IPS DF 6.9 (cell line): ENCODE measurements around the gene NCOA1.

Source experiments
- DNase-seq: peaks from one replicate; pipeline ENCODE4 v3.0.0-alpha.2; 2013; ENCODE audit warnings: low read depth, low spot score
- H3K27ac ChIP-seq: one replicate; pipeline ENCODE4 v1.5.1; 2013; ENCODE audit warnings: low read length, control low read depth
- H3K27me3 ChIP-seq: 2 replicates; pipeline ENCODE4 v1.6.1; 2013; ENCODE audit warnings: mild to moderate bottlenecking, low read length; ENCODE audit not compliant: control insufficient read depth, insufficient read depth
- H3K36me3 ChIP-seq: 2 replicates; pipeline ENCODE4 v1.6.1; 2013; ENCODE audit warnings: low read length; ENCODE audit not compliant: control insufficient read depth, insufficient read depth
- H3K4me1 ChIP-seq: 2 replicates; pipeline ENCODE4 v1.6.1; 2013; ENCODE audit warnings: low read length; ENCODE audit not compliant: control insufficient read depth, insufficient read depth
- H3K4me3 ChIP-seq: 2 replicates; pipeline ENCODE4 v1.5.1; 2013; ENCODE audit warnings: mild to moderate bottlenecking, low read length
- H3K9me3 ChIP-seq: 2 replicates; pipeline ENCODE4 v1.6.1; 2013; ENCODE audit warnings: low read length, inconsistent platforms; ENCODE audit not compliant: control insufficient read depth, insufficient read depth
- WGBS: extraction: QIAGEN DNeasy Blood & Tissue Kit; methylation state at CpG from one replicate; pipeline ENCODE4 v1.1.7; 2013; ENCODE audit warnings: mixed read lengths, missing lambda C conversion rate; ENCODE audit not compliant: insufficient read length, insufficient coverage; 5-methylcytosine and 5-hydroxymethylcytosine counted together

Gene NCOA1

GRCh38 chr2:24620936-24621335 lies 129.9 kb downstream of the NCOA1 start:
- H3K36me3 ChIP-seq = no peaks in the 10 kb centered on the region
- no peak overlapping the region for H3K4me3 ChIP-seq
- no peak for DNase-seq
- no peaks in the 10 kb centered on the region for H3K9me3 ChIP-seq
- H3K4me1 ChIP-seq = no peaks in the 10 kb centered on the region
- no peak overlapping the region for H3K27ac ChIP-seq
- WGBS = no CpG with 5 or more reads among the region's 2 CpGs
- no peaks in the 10 kb centered on the region for H3K27me3 ChIP-seq

DNA sequence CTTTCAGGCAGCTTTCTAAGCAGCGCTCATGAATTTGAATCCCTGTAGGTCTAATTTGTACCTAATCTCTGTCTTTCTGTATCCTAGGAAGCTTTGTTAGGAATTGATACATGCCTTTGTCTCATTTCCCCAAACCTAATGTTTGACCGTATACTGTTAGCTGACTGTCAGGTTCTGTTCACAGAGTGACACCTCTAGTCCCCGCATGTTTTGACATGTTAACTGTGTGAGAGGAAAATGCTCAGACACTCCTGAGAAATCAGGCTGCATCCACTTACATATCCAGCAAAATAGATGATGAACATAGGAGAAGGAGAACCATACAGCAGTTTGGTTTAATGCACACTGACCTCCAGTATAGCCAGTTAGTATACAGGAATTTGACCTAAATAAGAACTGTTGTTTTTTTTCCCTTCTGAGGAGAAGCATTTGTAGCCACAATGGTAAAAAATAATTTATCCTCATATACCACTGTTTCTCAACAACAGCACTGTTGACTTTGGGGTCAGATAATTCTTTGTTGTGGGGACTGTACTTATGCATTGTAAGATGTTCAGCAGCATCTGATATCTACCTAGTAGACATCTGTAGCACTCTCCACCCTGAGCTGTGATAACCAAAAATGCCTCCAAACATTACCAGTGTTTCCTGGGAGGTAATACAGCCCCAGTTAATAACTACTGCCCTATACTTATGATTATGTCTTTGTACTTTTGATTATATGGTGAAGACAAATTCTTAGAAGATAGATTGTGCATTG lies 130.9 kb downstream of the NCOA1 start:
- DNase-seq = no peak
- no peak overlapping the region for H3K4me3 ChIP-seq
- WGBS = no CpG with 5 or more reads among the region's 3 CpGs

DNA sequence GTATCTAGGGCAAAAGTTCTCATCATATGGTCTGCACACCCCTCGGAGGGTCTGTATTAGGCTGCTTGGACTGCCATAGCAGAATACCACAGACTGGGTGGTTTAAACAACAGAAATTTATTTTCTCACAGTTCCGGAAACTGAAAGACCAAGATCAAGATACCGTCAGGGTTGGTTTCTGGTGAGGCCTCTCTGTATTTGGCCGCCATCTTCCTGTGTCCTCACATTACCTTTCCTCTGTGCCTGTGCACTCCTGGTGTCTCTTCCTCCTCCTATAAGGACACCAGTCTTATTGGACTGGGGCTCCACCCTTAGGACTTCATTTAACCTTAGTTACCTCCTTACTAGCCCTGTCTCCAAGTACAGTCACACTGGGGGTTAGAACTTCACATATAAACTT lies 132.5 kb downstream of the NCOA1 start:
- Histone ChIP-seq H3K4me1 (no peaks in the 10 kb centered on the region), H3K27me3 (no peaks in the 10 kb centered on the region), H3K9me3 (no peaks in the 10 kb centered on the region), H3K4me3 (no peak overlapping the region), H3K27ac (no peak overlapping the region), H3K36me3 (no peaks in the 10 kb centered on the region)
- no peak for DNase-seq
- WGBS = no CpG with 5 or more reads among the region's 4 CpGs

More for the DNA sequence above, 130.9 kb downstream of the NCOA1 start:
- H3K27me3 ChIP-seq = no peaks in the 10 kb centered on the region
- no peaks in the 10 kb centered on the region for H3K9me3 ChIP-seq
- H3K27ac ChIP-seq = no peak overlapping the region
- H3K36me3 ChIP-seq = no peaks in the 10 kb centered on the region
- no peaks in the 10 kb centered on the region for H3K4me1 ChIP-seq

DNA sequence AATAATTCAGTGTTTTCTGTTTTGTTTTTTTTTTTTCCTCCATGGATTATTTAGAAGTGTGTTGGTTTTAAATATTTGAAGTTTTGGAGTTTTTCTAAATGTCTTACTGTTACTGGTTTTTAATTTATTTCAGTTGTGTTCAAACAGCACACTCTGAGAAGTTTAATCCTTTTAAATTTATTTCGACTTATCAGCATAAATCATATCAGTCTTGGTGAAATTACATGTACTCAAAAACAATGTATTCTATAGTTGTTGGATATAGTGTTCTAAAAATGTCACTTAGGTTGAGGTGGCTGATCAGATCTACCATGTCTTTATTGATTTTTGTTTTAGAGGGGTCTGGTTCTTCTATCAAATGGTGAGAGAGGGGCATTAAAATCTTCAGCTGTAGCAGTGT lies 134.7 kb downstream of the NCOA1 start:
- no peaks in the 10 kb centered on the region for H3K36me3 ChIP-seq
- no peak overlapping the region for H3K4me3 ChIP-seq
- H3K27ac ChIP-seq = no peak overlapping the region
- no peaks in the 10 kb centered on the region for H3K4me1 ChIP-seq
- H3K27me3 ChIP-seq = no peaks in the 10 kb centered on the region
- no CpG with 5 or more reads among the region's 1 CpG for WGBS
- no peak for DNase-seq
- no peaks in the 10 kb centered on the region for H3K9me3 ChIP-seq

DNA sequence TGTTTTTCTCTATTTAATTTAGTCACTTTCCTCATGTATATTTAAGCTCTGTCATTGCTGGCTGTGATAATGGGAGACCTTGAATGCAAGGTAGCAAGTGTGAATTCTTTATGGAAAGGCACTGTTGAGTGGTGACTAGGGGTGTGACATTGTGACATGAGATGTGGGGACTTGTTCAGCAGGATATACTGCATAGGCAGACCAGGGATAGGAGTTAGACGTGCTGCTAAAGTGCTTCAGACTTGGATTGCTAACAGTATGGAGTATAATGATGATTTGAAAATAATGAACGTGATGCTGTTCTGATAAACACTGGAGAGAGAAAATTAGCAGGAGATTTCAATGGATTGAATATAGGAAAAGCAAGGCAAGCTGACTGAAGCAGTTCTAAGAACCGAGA lies 135.1 kb downstream of the NCOA1 start:
- Histone ChIP-seq H3K4me1 (no peaks in the 10 kb centered on the region), H3K9me3 (no peaks in the 10 kb centered on the region), H3K27ac (no peak overlapping the region), H3K36me3 (no peaks in the 10 kb centered on the region), H3K4me3 (no peak overlapping the region), H3K27me3 (no peaks in the 10 kb centered on the region)
- no peak for DNase-seq
- 100% methylated on average over 1 of the region's 3 CpGs for WGBS

DNA sequence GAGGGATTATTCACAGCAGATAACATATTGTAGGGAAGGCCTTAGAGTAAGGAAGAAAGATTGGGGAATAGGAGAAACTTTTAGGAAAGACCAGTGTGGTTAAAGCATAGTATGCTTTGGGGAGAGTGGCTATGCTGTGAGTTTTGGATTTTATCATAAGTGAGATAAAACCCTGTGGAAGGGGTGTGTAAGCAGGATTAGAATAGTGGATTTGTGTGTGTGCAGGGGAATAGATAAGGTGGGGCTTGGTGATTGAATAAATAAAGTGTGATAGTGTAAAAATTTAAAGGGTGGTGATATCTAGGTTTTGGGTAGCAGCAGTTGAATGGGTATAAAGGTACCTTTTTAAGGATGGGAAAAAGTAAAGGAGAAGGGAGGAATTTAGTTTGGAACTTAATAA lies 137.7 kb downstream of the NCOA1 start:
- Histone ChIP-seq H3K4me3 (no peak overlapping the region), H3K36me3 (no peaks in the 10 kb centered on the region), H3K4me1 (no peaks in the 10 kb centered on the region), H3K27me3 (no peaks in the 10 kb centered on the region), H3K9me3 (no peaks in the 10 kb centered on the region), H3K27ac (no peak overlapping the region)
- no peak for DNase-seq

GRCh38 chr2:24632172-24632571 lies 141.1 kb downstream of the NCOA1 start:
- Histone ChIP-seq H3K36me3 (no peaks in the 10 kb centered on the region), H3K27ac (no peak overlapping the region), H3K4me3 (no peak overlapping the region), H3K27me3 (no peaks in the 10 kb centered on the region), H3K4me1 (no peaks in the 10 kb centered on the region), H3K9me3 (no peaks in the 10 kb centered on the region)
- WGBS = no CpG with 5 or more reads among the region's 1 CpG
- DNase-seq = no peak

GRCh38 chr2:24635181-24635580 lies 144.1 kb downstream of the NCOA1 start:
- H3K4me3 ChIP-seq = no peak overlapping the region
- H3K27ac ChIP-seq = no peak overlapping the region
- H3K27me3 ChIP-seq = no peaks in the 10 kb centered on the region
- no peaks in the 10 kb centered on the region for H3K9me3 ChIP-seq
- no CpG with 5 or more reads among the region's 2 CpGs for WGBS
- no peaks in the 10 kb centered on the region for H3K4me1 ChIP-seq
- no peaks in the 10 kb centered on the region for H3K36me3 ChIP-seq
- DNase-seq = no peak

DNA sequence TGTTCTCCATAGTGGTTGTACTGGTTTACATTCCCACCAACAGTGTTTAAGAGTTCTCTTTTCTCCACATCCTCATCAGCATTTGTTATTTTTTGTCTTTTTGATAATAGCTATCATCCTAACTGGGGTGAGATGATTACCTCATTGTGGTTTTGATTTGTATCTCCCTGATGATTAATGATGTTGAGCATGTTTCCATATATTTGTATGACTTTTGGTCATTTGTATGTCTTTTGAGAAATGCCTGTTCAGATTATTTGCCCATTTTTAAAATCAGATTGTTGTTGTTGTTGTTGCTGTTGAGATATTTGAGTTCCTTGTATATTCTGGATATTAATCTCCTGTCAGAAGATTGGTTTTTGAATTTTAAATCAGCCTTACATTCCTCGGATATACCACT lies 147.5 kb downstream of the NCOA1 start:
- no CpG with 5 or more reads among the region's 1 CpG for WGBS
- no peak overlapping the region for H3K4me3 ChIP-seq
- H3K27ac ChIP-seq = no peak overlapping the region
- H3K4me1 ChIP-seq = no peaks in the 10 kb centered on the region
- no peaks in the 10 kb centered on the region for H3K27me3 ChIP-seq
- H3K9me3 ChIP-seq = no peaks in the 10 kb centered on the region
- DNase-seq = no peak
- H3K36me3 ChIP-seq = no peaks in the 10 kb centered on the region

GRCh38 chr2:24642351-24642750 lies 151.3 kb downstream of the NCOA1 start:
- no peaks in the 10 kb centered on the region for H3K4me1 ChIP-seq
- no peak overlapping the region for H3K27ac ChIP-seq
- no CpG with 5 or more reads among the region's 1 CpG for WGBS
- no peak for DNase-seq
- no peaks in the 10 kb centered on the region for H3K27me3 ChIP-seq
- H3K4me3 ChIP-seq = no peak overlapping the region
- no peaks in the 10 kb centered on the region for H3K9me3 ChIP-seq
- H3K36me3 ChIP-seq = no peaks in the 10 kb centered on the region

DNA sequence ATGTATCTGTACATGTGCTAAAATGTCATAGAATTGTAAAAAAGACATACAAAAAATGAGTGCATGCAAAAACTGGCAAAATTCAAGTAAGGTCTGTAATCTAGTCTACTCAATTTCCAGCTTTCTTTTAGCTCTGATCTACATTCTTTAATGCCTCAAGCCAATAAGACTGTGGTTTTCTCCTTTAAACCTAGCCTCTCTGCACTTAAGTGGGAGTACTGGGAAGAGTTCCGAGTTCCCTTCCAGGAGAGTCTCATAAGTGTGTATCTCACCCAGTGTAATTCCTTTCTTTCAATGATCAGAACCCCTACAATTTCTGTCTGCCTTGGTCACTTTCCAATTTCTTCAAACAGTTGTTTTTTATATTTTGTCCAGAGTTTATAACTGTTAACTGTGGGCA lies 152.0 kb downstream of the NCOA1 start:
- Histone ChIP-seq H3K36me3 (no peaks in the 10 kb centered on the region), H3K4me1 (no peaks in the 10 kb centered on the region), H3K4me3 (no peak overlapping the region), H3K27me3 (no peaks in the 10 kb centered on the region), H3K27ac (no peak overlapping the region), H3K9me3 (no peaks in the 10 kb centered on the region)
- no peak for DNase-seq
- no CpG with 5 or more reads among the region's 1 CpG for WGBS
